MM.1S (cell line): ENCODE measurements around the gene KIAA1755.

Source experiments
- CTCF ChIP-seq: fragments of 300-600 bp; sonication (generic); IDR thresholded peaks from 2 replicates; pipeline ENCODE4 v1.5.1; 2016; ENCODE audit warnings: antibody characterized with exemption, low read length, mixed read lengths
- EZH2 ChIP-seq: fragments of 300-600 bp; sonication (generic); optimal IDR thresholded peaks from 2 replicates; pipeline ENCODE3; 2017; ENCODE audit warnings: low read depth, mild to moderate bottlenecking, antibody characterized with exemption, low read length, mixed read lengths
- EZH2phosphoT487 ChIP-seq: fragments of 300-600 bp; sonication (generic); IDR thresholded peaks from 2 replicates; pipeline ENCODE4 v1.6.1; 2018; ENCODE audit warnings: antibody characterized with exemption, low read length

DNA sequence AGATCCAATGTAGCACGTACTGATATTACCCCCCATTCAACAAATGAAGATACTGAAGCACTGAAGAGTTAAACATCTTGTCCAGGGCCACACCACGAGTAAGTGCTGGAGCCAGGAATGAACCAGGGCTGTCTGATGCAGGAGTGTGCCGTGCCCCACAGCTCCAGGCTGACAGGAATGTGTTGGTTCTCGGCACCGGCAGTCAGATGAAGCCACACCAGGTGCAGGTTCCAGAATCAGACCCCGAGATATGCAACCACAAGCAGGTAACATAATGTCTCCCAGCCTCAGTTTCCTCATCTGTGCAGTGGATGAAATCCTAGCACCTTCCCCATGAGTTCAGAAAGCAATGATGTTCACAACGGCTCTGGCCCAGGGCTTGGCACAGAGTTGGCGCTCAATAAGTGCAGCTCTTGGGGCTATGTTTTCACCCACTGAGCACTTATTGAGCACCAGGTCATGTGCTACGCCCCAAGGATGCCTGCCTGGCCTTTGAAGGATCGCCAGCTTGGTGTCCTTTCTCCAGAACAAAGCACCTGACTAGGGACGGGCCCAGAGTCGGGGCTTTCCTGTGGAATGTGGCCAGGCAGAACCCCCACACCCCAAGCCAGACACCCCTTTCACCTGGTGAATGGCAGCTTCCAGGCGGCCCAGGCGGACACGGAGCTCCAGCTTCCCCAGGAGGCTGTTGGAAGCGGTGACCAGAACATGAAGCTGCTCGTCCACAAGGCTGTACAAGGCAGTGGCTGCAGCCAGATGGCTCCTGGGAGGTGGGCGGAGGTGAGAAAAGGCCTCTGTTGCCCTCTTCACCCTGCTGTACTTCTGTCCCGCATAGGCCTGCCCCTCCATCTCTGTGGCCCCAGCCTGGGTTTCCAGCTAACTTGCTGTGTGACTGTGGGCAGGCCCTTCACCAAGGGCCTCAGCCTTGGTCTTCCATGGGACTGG, 41.3 kb downstream of the KIAA1755 start:
- TF ChIP-seq CTCF (no peak), EZH2 (no peak), EZH2phosphoT487 (no peak)
